ENCODE results near the gene SLC6A4. TPM values are rescaled to one million over a fixed set of nuclear protein-coding genes. Genes with fewer than 3 reads are reported as not detected.
A peak's percentile ranks its signal among the peaks of the same experiment; 100 is the strongest.

The SLC6A4 gene
- 1 to 10 TPM in 3 of 10 donors, under 1 TPM in 7; 0.09 to 3.8 (median 0.22) TPM for polyA plus RNA-seq (ENCODE audit: insufficient read length in 10 of 10)
- long read RNA-seq, donor 1 = 0 reads
- long read RNA-seq, donor 2 = 0 reads
- long read RNA-seq, donor 3 = 0 reads
- long read RNA-seq, donor 4 = 0 reads
- long read RNA-seq, donor 5 = 0 reads
- long read RNA-seq, donor 6 = 0 reads
- long read RNA-seq, donor 7 = 0 reads
- long read RNA-seq, donor 8 = 0 reads
- long read RNA-seq, donor 9 = 0 reads

DNA sequence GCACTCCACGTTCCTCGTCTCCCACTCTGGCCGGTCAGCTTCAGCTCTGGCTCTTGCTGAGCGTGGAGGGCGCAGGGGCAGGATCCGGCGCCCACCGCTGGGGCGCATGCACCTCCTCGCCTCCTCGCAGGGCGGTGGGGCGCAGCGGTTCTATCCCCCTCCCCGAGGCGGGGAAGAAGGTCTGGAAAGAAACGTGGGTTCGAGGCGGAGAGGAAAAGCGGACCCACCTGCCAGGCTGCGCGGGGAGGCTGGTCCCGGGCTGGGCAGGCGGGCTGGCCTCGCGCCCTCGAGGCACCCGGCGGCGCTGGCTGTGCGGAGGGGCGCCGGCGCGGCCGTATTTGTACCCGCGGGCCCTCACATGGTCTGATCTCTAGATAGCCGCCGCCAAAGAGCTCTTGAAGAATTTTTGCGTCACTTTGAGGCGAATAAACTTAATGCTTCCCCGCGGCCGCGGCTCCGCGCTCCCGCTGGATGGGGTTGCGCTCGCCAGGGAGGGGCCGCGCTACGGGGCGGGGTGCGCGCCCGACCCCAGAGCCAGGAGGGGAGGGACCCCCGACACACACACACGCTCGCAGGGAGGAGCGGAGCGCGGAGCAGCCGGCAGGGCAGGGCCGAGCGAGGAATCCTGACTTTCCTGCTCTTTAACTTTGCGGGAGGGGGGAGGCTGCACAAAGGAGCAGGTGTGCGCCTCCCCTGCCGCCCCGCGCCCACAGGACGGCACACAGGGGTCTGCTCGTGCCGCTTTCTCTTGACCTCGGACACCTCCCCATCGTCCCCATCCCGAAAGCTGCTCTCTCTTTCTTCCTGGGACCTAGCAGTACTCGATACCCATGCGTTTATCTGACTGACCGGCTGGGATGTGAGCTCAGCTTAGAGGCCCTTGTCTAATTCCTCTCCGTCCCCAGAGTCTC, at the start of gene SLC6A4:
SLC6A4 (minus strand) TSS at position 312 of the 911 bp plus-strand sequence. CDS start 13,739 bp downstream, outside the sequence.
- DNase-seq = peak in 2 of 3 donors; percentile 29 to 58

- no peak for DNase-seq
These were observed 43.7 kb upstream of the SLC6A4 start for GRCh38 chr17:30279156-30279555.

DNA sequence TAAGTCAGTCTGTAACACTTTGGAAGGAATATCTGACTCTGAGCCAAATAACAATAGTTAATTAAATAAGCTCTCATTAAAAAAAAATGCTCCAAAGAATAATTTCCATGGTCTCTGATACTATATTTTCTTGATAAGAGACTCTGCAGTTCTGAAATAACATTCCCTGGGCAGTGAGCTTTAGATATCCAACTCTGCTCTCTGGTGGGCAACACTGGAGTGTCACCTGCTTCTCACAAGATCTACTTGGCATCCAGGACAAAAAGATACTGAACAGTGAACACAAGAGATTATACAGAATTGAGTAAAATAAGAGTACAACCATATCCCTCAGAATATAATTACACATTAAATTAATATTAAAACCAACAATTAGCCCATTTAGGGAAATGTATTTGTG, 42.5 kb upstream of the SLC6A4 start:
- DNase-seq = peak in 2 of 3 donors; percentile 27 to 52

DNA sequence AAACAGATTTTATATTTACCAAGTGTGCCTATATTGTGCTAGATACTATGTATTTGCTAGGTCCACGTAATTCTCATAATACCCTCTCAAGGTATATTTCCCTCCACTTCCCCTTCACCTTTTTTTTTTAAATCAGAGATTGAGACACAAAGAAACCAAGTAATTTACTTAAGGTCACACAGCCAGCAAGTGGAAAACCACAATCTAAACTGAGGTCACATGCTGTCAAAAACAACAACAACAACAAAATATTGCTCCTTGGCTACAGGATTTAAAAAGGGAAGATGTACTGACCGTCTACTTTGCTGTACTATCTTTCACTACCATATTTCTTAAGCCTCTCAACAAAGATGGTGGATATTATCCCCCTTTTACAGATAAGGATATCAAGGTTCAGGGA, 40.4 kb upstream of the SLC6A4 start:
- no peak for DNase-seq

DNA sequence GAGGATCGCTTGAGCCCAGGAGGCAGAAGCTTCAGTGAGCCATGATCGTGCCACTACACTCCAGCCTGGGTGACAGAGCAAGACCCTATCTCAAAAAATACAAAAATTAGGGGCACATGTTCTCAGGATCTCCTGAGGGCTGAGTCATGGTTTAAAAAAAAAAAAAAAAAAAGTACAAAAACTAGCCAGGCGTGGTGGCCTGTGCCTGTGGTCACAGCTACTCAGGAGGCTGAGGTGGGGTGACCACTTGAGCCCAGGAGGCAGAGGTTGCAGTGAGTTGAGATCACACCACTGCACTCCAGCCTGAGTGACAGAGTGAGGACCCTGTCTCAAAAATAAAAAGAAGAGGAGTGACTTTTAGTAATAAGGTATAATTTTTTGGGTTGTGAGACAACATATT, 39.4 kb upstream of the SLC6A4 start:
- DNase-seq = no peak

DNA sequence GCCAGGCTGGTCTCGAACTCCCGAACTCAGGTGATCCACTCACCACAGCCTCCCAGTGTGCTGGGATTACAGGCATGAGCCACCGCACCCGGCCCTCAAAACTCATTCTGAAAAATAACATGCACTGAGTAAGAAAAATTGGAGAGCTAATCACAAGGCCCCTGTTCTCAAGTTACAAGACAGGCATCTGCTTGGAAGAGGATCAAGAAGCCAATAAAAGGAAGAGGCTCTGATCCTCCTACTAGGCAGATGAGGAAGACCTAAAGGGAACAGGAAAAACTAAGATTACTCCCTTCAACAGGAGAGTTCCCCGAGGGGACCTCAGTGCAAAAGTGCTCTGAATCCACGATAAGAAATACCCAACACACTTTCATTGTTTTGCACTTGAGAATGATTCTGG, 37.9 kb upstream of the SLC6A4 start:
- DNase-seq = no peak

DNA sequence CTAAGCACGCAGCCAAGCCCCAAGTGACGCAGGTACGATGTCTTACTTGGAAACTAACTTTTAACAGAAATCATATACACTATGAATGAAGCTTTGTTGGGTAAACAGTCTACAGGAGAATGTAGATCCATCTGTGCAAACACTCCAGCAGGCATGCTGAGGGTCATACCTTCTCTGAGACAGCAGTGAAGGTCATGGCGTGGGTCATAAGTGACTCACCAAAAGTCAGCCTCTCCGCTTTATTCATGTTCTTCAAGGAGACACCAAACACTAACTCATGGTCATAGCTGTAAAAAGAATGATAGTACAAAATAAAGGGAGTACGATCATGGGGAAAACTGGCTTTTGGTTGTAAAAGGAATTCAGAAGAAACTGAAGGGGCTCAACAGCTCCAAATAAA, 35.6 kb upstream of the SLC6A4 start:
- DNase-seq = no peak

- no peak for DNase-seq
These were observed 32.1 kb upstream of the SLC6A4 start for GRCh38 chr17:30267625-30268024.

DNA sequence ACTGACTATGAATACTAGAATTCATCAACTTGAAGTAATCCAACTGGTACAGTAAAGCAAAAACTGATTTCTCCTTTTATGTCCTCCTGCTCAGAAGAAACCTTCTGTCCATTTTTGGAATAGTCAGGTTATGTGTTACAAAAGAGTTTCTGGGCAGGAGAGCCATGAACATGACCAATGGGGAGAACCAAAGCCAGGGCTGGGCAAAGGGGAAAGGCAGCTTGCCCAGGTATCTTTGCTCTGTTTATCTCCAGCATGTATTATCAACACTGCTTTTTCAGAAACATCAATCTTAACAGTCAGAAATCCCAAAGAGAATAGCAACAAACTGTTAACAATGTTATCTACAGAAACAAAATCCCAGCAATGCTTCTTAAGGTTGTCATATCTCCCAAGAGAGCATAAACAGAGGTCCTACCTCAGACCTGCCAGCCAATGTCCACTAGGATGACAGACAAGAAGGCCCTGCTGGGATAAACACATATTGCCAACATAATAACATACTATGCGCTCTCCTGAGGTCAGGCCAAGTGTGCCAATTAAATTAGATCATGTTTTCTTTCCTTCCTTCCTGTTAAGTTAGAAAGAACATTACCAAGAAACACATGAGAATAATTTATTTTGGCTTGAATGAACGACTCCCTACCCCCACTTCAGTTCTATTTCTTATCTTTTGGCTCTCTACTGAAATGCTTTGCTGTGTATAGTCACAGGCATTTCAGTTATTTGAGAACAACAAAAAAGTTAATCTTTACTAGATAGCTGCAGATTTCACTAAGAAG, 28.2 kb upstream of the SLC6A4 start:
- peak in 1 of 3 donors; percentile 36 for DNase-seq

- peak in 1 of 3 donors; percentile 13 for DNase-seq
These were observed 21.4 kb upstream of the SLC6A4 start for GRCh38 chr17:30256756-30257506.

DNA sequence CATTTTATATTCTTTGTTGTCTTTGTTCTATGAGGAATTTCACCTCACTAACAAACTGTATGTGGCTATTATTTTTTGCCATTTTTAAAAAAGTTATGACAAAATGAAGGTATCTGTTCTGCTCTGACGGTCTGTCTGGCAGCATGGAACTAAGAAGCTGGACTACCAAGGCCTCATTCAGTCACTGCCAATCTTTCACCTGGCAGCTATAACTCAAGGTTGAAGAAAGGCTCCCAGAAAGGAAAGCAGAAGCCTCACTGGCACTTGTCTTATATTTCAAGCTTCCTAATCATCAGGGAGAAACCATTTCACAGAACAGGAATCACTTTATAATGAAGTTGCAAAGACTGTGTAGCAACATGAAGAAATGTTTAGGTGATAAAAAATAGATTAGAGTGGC, 18.7 kb upstream of the SLC6A4 start:
- DNase-seq = peak in 1 of 3 donors; percentile 30

- no peak for DNase-seq
These were observed 17.8 kb upstream of the SLC6A4 start for GRCh38 chr17:30253312-30253711.

DNA sequence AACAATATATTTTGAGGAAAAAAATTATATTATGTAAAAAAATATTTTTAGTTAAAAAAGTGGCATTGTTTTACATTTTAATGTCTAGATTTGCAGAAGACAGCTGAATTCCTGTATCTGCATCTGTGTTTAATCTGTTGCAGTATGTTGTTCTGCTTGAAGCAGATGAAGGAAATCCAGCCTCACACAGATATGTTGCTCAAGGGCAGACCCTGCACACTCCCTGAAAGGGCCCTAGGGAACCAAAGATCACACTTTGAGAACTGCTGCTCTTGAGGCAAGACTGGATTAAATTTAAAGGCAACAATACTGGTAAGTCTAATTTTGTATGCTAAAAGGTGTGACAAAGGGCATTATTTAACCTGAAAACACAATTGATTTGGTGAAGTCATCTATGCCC, 16.4 kb upstream of the SLC6A4 start:
- DNase-seq = no peak

DNA sequence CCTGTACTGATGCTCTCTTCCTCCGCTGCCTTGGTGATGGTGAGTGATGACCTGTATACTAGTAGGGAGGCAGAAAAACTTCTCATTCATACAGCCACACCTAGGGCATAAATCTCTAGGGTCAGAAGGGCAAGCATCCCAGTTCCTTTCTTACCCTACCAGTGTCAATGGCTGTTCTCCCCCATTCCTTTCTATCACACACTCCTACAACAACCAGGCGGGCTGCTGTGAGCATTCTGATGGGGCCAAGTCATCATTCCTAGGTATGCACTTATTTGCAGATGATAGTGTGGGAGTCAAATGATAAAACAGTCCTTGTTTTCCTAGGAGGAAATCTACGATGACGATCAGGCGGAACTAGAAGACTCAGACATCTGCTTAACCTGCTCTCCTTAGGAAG, 14.0 kb upstream of the SLC6A4 start:
- no peak for DNase-seq

GRCh38 chr17:30248786-30249185, 13.3 kb upstream of the SLC6A4 start:
- no peak for DNase-seq

DNA sequence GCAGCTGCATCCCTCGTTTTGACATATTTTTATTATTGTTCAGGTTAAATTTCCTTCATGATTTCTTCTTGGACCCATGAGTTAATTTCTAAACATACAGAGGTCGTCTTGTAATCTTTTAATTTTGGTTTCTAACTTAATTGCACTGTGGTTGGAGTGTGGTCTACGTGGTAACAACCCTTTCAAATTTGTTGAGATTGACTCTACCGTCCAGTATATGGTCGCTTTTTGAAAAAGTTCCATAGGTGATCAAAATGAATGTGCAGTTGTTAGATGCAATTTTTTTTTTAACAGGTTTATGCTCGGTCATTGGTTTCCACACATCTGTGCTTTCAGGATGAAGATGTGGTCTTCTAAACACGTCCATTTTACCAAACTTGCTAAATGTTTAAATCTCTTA, 11.0 kb upstream of the SLC6A4 start:
- no peak for DNase-seq

GRCh38 chr17:30244853-30245385, 9.4 kb upstream of the SLC6A4 start:
- DNase-seq = no peak

DNA sequence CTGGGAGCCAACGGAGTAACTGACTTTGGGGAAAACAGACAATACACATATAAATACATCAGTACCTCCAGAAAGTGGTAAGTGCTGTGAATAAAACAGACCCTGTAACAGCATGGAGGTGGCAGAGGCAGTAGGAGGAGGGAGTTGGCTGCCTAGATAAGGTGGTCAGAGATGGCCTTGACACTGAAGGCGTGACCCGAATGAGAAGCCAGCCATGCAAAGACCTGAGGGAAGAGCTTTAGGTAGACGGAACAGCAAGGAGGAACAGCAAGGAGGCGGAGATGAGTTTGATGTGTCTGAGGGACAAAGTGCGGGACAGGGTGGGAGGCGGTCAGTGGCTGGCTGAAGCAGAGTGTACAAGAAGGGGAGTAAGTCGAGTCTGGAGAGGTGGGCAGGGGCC, 8.1 kb upstream of the SLC6A4 start:
- DNase-seq = no peak

GRCh38 chr17:30243002-30243401, 7.5 kb upstream of the SLC6A4 start:
- DNase-seq = no peak

DNA sequence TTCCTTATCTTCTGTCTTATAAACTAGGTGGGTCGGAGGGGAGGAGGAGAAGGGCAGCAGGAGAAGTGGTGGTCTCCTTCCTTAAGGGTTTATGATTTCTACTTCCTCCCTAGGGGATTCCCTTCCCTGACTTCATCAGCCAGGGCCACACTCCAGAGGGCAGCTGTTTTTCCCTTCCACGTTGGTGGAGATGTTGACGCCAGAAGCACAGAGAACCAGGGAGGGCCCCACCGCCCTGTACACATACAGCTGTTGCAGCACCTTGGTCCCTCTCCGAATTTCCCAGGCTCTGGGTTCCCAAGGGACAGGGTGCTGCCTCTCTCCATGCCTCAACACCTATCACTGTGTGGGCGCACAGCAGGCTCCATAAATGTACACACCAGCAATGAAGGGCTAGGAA, 5.6 kb upstream of the SLC6A4 start:
- no peak for DNase-seq

DNA sequence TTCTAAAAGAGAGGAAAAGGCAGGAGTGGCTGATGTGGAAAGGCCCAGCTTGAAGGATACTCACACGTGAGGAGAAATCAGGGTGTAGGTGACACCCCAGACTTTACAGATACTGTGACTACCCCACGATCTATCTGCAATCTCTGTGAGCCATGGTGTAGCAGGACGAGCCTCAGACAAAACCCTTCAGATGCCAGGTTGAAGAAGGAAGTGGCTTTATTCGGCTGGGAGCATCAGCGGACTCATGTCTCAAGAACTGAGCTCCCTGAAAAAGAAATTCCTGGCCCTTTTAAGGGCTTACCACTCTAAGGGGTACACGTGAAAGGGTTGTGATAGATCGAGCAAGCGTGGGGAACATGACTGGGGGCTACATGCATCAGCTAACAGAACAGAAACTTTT, 4.7 kb upstream of the SLC6A4 start:
- DNase-seq = no peak

All from muscle of back (tissue), 13 donors.